ENCODE data around the gene PPIP5K2.
A peak's percentile ranks its signal among the peaks of the same experiment; 100 is the strongest.
"Not testable (repeated sequence)": the region's sequence is repeated elsewhere in the genome, so short reads cannot be mapped to it uniquely, and the experiment has no call there.

Gene PPIP5K2

DNA sequence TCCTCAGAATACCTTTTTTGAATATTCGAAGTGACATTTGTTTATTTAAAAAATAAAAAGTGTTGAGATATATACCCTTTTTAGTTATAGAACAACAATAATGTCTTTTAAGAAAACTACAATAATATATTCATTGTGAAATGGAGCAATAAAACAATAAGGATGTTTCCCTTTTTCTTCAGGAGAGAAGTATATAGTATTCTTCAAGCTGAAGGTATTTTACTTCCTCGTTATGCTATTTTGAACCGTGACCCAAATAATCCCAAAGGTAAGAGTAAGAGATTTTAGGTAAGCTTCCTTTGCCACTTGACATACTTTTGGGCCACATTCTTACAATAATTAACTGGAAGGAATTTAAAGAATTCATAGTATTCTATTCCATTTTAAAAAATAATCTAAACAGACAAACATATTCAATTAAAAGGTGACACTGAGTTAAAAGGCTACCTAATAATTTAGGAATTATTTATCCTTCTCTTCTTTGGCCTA, 18.1 kb downstream of the PPIP5K2 start:
- Histone ChIP-seq H3K27ac (no peak overlapping the region), H3K79me2 (ENCODE audit: insufficient read depth, low read depth) (no peaks in the 10 kb centered on the region), H3K36me3 (ENCODE audit: insufficient read depth) (no peaks in the 10 kb centered on the region; the same call in 1 of the 2 replicates), H3K4me1 (ENCODE audit: low read depth, poor library complexity, severe bottlenecking) (no peaks in the 10 kb centered on the region), H3K4me3 (IDR thresholded peaks at IDR 0.05; ENCODE audit: insufficient read depth, low read depth, low read length) (no peak overlapping the region), H3K9ac (no peak overlapping the region), H2AFZ (ENCODE audit: low read depth) (no peak overlapping the region), H3K27me3 (ENCODE audit: insufficient read depth, low read depth) (no peaks in the 10 kb centered on the region), H3K4me2 (no peak overlapping the region), H4K20me1 (ENCODE audit: insufficient read depth) (no peaks in the 10 kb centered on the region)
- TF ChIP-seq, protein P1, sequence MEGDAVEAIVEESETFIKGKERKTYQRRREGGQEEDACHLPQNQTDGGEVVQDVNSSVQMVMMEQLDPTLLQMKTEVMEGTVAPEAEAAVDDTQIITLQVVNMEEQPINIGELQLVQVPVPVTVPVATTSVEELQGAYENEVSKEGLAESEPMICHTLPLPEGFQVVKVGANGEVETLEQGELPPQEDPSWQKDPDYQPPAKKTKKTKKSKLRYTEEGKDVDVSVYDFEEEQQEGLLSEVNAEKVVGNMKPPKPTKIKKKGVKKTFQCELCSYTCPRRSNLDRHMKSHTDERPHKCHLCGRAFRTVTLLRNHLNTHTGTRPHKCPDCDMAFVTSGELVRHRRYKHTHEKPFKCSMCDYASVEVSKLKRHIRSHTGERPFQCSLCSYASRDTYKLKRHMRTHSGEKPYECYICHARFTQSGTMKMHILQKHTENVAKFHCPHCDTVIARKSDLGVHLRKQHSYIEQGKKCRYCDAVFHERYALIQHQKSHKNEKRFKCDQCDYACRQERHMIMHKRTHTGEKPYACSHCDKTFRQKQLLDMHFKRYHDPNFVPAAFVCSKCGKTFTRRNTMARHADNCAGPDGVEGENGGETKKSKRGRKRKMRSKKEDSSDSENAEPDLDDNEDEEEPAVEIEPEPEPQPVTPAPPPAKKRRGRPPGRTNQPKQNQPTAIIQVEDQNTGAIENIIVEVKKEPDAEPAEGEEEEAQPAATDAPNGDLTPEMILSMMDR (conservative IDR thresholded peaks at IDR 0.05; ENCODE audit: low read depth, low read length) = no peak

DNA sequence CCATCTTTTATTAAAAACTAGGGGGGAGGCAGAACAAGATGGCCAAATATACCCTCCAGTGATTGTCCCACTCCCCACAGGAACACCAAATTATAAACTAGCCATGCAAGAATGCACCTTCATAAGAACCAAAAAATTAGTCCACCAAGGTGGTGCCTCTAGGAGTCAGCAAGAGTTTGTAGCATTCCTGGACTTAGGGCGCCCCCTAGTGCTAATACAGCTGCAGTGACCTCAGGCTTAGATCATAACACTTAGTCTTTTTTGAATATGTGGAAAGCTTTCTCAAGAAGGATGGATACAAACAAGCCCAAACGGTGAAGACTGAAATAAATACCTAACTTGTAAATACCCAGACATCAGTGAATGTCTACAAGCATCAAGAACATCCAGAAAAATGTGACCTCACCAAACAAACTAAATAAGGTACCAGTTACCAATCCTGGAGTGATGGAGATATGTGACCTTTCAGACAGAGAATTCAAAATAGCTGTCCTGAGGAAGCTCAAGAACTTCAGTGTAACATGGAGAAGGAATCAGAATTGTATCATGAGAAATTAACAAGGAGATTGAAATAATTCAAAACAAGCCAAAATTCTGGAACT, 19.3 kb downstream of the PPIP5K2 start:
- no peak overlapping the region for H3K4me2 ChIP-seq
- H3K4me1 ChIP-seq (ENCODE audit: low read depth, poor library complexity, severe bottlenecking) = no peaks in the 10 kb centered on the region
- no peak overlapping the region for H3K27ac ChIP-seq
- no peaks in the 10 kb centered on the region for H3K79me2 ChIP-seq (ENCODE audit: insufficient read depth, low read depth)
- no peaks in the 10 kb centered on the region for H4K20me1 ChIP-seq (ENCODE audit: insufficient read depth)
- H3K36me3 ChIP-seq (ENCODE audit: insufficient read depth) = no peaks in the 10 kb centered on the region; the same call in 1 of the 2 replicates
- no peak overlapping the region for H3K9ac ChIP-seq
- no peak overlapping the region for H2AFZ ChIP-seq (ENCODE audit: low read depth)
- H3K27me3 ChIP-seq (ENCODE audit: insufficient read depth, low read depth) = no peaks in the 10 kb centered on the region
- H3K4me3 ChIP-seq (IDR thresholded peaks at IDR 0.05; ENCODE audit: insufficient read depth, low read depth, low read length) = no peak overlapping the region
- TF ChIP-seq, protein P1 (conservative IDR thresholded peaks at IDR 0.05; ENCODE audit: low read depth, low read length) = peak; percentile 96

DNA sequence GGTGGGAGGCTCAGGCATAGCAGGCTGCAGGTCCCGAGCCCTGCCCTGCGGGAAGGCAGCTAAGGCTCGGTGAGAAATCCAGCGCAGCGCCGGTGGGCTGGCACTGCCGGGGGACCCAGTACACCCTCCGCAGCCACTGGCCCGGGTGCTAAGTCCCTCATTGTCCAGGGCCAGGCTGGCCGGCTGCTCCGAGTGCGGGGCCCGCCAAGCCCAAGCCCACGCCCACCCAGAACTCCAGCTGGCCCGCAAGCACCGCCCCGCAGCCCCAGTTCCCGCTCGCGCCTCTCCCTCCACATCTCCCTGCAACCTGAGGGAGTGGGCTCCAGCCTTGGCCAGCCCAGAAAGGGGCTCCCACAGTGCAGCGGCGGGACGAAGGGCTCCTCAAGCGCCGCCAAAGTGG, 22.0 kb downstream of the PPIP5K2 start:
- not testable (repeated sequence) for H3K4me3 ChIP-seq (IDR thresholded peaks at IDR 0.05; ENCODE audit: insufficient read depth, low read depth, low read length); H3K4me2 ChIP-seq; H3K27me3 ChIP-seq (ENCODE audit: insufficient read depth, low read depth); H4K20me1 ChIP-seq (ENCODE audit: insufficient read depth); H3K79me2 ChIP-seq (ENCODE audit: insufficient read depth, low read depth); H2AFZ ChIP-seq (ENCODE audit: low read depth); H3K36me3 ChIP-seq (ENCODE audit: insufficient read depth); H3K9ac ChIP-seq; H3K27ac ChIP-seq; H3K4me1 ChIP-seq (ENCODE audit: low read depth, poor library complexity, severe bottlenecking)

DNA sequence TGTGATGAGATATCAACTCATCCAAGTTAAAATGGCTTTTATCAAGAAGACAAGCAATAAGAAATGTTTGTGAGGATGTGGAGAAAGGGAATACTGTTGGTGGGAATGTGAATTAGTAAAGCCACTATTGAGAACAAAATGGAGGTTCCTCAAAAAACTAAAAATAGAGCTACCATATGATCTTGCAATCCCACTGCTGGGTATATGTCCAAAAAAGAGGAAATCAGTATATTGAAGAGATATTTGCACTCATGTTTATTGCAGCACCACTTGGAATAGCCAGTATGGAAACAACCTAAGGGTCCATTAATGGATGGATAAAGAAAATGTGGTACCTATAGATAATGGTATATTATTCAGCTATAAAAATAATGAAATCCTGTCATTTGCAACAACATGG, 25.1 kb downstream of the PPIP5K2 start:
- no peaks in the 10 kb centered on the region for H3K79me2 ChIP-seq (ENCODE audit: insufficient read depth, low read depth)
- TF ChIP-seq, protein P1 (conservative IDR thresholded peaks at IDR 0.05; ENCODE audit: low read depth, low read length) = no peak
- no peak overlapping the region for H3K27ac ChIP-seq
- no peaks in the 10 kb centered on the region for H4K20me1 ChIP-seq (ENCODE audit: insufficient read depth)
- no peak overlapping the region for H3K9ac ChIP-seq
- no peaks in the 10 kb centered on the region for H3K36me3 ChIP-seq (ENCODE audit: insufficient read depth)
- no peak overlapping the region for H3K4me2 ChIP-seq
- no peak overlapping the region for H3K4me3 ChIP-seq (IDR thresholded peaks at IDR 0.05; ENCODE audit: insufficient read depth, low read depth, low read length)
- no peaks in the 10 kb centered on the region for H3K4me1 ChIP-seq (ENCODE audit: low read depth, poor library complexity, severe bottlenecking)
- H3K27me3 ChIP-seq (ENCODE audit: insufficient read depth, low read depth) = no peaks in the 10 kb centered on the region
- H2AFZ ChIP-seq (ENCODE audit: low read depth) = no peak overlapping the region

DNA sequence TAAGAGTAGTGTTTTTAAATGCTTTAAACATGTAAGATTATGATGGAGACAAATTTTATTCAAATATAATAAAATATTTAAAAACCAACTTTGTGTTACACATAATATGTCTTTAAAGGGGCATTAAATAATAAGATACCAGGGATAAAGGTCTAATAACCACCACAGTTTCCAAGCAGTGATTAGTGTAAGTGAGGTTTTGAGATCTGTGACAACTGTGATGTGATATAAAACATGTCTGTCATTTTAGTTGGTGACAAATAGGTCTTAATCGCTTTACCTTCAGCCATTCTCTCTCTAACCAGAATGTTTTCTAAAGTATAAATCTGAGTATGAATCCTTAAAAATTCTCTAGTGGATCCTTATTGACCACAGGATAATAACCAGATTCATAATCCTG, 28.1 kb downstream of the PPIP5K2 start:
- Histone ChIP-seq H2AFZ (ENCODE audit: low read depth) (no peak overlapping the region), H3K27me3 (ENCODE audit: insufficient read depth, low read depth) (no peaks in the 10 kb centered on the region), H3K79me2 (ENCODE audit: insufficient read depth, low read depth) (no peaks in the 10 kb centered on the region), H3K9ac (no peak overlapping the region), H3K36me3 (ENCODE audit: insufficient read depth) (no peaks in the 10 kb centered on the region), H3K27ac (no peak overlapping the region), H3K4me2 (no peak overlapping the region), H3K4me1 (ENCODE audit: low read depth, poor library complexity, severe bottlenecking) (no peaks in the 10 kb centered on the region), H3K4me3 (IDR thresholded peaks at IDR 0.05; ENCODE audit: insufficient read depth, low read depth, low read length) (no peak overlapping the region), H4K20me1 (ENCODE audit: insufficient read depth) (no peaks in the 10 kb centered on the region)
- TF ChIP-seq, protein P1 (conservative IDR thresholded peaks at IDR 0.05; ENCODE audit: low read depth, low read length) = no peak

Measured in KMS-11 (cell line).